HPDE6-E6E7 (cell line): ENCODE data around the gene ALKAL2.

Experiments
- DNase-seq: peaks from one replicate; pipeline ENCODE4 v3.0.0; 2011; ENCODE audit warnings: missing footprints; ENCODE audit errors: extremely low spot score

The ALKAL2 gene

DNA sequence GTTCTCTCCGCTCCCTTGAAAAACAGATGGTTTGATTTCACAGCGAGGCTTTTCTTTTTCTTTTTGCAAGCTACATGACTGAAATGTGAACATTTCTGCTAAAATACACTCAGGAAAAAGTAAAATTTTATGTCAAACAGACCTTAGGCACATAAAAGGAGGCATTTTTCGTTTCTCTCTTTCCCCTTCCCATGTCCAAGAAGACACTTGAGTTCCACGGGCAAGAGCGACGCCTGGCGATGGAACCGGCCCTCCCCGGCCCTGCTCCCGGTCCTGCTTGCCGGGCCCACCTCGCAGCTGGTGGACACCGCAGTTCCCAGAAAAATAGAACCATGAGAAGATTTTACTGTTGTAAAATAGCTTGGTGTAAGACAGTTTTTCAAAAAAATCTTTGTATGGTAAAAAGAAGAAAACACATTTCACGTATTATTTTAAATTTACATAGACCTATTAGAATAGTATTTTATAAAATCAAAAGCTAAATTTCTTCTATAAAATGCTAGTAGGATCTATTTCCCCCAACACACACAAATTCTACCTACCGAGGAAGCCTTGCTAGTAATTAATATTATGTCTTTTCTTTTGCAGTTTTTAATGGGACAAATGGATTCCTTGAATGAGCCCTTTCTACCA lies 2.3 kb upstream of the ALKAL2 start:
- DNase-seq: peak; percentile 50

DNA sequence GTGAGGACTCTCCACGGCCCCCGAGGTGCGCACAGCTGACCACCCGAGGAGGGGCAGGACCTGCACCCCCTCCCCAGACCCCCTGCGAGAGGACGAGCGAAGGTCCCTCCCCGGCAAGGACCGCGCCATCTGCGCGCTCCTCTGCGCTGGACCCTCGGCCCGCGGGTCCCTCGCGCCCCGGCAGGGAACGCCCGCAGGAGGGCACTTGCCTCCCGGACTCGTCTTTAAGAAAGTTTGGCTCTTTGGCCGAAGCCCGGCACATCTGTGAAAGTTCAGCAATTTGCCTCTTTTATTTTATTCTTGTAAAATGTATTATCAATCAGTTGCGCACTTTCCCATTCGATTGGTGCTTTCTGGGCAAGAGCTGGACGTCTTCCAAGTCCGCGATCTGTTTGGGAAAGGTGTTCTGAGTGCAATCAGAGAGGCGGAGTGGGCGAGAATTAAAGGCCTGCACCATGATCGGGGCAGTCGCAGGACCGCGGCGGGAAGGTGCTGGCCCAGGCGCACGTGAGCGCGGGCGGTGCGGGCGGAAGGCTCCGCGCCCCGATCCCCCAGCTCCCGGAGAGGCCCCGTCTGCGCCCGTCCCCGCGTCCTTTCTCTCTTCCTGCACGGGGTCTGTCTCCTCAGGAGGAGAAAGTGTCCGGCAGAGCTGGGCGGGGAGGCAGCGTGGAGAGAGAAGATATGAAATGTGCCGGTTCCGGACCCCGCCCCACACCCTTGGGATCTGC lies 1.6 kb upstream of the ALKAL2 start:
- no peak for DNase-seq

DNA sequence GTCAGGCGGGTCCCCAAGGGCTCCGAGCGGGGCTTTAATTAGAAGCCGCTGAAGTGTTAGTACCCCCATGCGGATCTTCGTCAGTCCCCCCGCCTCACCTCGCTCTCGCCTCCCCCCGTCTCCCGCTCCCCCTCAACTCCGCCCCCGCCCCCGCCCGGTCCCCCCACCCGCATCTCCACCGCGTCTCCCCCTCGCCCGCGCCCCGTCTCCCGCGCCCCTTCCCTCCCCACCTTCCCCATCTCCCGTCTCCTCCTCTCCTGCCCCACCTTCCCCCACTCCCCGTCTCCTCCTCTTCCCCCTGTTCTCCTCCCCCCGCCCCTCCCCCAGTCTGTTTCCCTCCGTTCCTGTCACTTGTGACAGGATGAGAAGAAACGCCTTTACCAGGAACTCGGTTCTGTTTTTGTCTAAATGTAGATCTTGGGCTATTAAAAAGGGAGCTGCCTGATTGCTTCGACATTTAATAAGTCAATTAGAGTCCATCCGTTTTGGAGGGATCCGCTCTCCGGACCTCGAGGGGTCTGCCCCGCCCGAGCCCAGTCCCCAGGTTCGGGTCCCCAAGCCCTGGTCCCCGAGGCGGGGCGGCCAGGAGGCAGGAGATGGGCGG lies 969 bp upstream of the ALKAL2 start:
- no peak for DNase-seq

DNA sequence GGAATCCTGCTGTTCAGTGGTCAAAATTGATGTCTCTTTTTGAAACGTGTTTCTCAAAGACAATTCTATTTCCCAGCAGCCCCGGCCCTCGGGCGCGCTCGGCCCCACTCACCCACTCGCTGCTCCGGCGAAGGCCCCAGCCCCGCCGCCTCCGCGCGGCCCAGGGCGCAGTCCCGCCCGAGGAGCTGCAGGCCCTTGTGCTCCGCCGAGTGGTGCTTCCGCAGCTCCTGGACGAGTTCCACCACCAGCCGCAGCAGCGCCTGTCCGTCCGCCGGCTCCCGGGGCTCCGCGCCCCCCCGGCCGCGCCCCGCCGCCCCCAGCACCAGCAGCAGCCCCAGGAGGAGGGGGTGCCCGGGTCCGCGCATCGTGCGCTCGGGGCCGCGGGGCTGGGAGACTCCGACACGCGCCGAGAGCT lies 413 bp downstream of the ALKAL2 start:
- DNase-seq: no peak

DNA sequence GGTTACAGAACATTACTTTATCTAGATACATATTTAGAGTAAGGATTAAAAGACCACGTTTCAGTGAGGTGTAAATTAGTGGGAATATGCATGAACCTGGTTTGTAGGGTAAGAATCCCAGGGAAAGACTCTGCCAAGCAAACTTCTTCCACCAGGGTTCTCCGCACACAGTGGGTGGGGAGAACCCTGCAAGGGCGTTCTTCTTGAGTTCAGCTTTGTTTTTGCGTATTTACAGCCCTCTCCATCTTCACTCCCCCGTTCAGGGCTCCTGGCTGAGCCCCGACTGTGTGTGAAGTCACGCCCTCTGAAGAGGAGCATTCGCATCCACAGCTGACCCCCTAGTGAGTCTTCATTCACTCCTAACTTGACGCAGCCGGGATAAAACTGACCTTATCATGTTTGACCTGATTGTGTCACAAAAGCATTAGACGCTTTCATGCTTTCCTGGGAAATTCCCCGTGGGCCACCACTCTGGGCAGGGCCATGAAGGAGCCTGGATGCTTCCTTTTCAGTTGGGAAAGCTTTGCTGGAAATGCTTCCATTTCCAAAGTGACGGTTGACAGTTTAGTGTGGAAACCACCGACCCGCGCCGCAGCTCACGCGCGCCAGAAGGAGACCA lies 1.0 kb downstream of the ALKAL2 start:
- no peak for DNase-seq

DNA sequence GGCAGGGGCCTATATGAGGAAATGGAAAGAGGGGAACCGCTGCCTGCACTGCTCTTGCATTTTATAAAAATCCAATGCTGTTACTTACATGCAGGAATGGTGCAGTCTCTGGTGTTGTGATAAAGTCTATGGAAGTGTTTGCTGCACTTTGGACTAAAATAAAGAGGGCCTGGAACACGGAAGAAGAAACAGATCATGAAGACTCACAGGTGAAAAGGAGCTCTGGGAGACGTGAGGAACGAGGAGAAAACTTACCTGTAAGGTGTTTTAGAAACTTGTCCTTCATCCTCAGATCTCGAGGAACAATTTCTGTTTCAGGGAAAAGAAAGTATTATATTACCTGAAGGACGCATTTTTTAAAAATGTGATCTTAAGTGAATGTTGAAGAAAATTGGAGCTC lies 1.9 kb downstream of the ALKAL2 start:
- no peak for DNase-seq

DNA sequence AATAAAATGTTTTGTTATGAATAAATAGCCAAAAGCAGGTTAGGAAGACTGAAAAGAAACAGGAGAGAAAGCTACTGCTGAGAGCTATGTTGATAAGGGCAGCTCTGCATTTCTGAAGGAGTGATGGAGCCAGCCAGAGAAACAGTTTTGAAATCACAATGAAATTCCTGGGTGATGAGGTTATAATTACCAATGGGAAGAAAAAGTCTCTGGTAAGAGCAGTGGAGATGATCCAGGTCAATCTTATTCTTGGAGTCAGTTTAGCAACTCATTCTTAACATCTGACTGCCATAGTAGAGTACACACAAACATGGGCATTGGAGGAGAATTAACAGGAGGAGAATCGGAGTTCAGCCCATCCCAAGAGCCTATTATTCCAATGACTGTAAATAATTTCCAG lies 2.4 kb downstream of the ALKAL2 start:
- no peak for DNase-seq

DNA sequence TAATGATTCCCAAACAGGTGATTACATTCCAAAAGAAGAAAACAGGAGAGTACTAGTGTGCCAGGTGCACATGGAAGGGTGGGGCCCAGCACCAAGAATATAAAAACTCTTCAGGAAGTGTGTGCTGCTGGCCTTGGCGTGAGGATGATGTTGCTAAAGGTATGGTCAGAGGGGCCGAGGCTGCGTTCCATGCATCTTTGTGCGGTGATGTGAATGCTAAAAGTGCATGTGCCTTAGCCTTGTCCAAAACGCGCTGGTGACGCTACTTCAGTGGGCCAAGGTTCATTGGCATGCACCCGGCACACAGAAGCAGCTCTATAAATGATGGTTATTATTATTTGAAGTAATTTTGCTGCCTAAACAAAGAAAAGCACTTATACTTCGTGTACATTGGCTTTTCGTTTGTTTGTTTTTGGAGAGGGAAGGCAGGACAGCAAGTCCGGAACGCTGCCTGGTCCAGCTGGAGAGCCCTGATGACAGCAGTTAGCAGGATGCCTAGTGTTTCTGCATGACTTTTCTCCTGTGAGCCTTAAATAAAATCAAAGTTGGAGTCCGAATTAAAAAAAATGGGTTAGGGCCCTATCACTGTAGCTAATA lies 2.9 kb downstream of the ALKAL2 start:
- DNase-seq: no peak

DNA sequence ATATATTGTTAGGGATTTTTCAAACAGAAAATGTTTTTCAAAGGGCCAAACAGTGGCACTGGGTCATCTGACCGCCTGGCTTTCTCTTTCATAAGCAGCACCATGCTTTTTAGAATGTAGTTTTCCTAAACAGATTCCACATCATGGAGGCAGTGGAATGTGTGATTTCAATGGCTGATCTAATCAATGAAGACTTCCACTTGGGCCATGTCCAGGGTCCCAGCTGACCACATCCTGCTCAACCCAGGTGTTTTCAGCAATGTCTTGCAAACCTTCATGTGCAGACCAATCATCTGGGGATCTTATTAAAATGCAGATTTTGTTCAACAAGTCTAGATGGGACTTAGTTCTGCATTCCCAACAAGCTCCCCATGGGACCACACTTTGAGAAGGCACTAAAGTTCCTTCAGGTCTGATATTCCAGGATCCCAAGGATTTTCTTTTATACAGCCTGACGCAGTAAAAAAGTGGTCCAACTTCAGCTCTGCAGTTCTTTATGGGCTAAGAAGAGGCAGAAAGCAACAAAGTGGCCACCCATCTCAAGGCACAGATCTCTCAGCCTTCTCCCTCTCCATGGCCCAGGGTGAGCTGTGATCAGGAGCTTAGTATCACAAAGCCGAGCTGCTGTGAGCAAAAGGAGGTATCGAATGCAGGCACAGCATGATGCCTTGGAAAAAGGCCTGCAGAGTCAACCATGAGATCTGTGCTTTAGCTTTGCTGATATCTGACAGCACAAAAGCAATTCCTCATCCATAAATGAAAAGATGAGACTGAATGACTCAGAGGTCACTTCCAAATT lies 3.7 kb downstream of the ALKAL2 start:
- no peak for DNase-seq

DNA sequence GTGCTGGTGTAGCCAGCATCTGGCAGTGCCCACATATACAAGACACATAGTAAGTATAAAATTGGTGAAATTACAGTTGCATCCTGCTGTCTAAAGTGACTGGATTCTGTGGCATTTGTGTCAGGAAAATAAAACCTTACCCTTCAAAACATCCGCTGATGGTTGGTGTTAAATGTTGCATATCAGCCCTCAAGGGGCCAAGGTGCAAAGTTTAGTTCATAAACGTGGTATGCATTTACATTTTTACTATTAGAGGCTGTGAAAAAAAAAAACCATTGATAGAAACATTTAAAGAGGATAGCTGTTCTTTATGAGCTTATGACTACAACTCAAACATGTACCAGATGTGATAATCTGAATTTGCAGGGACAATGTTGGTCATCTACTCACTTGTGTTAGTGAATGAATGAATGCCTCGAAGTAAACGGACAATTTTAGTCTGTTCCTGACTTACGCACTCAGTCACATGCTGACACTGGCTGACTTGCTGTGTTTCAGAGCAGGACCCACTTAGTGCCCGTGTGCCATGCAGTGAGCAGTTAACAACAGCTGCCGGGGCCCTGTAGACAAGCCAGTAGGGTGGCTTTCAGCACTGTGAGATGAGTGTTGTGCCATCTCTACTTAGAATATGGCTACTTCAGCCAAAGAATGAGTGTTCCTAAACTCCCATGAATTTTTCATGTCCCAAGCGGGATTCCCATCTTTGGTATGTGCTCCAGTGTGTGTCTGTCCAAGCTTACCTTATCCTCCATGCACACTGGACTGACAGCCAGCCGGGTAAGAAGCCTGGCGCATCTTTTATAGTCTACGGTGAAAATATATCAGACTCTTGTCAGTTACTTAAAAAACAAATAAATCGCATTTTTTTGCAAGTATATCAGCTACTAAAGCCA lies 5.3 kb downstream of the ALKAL2 start:
- no peak for DNase-seq

DNA sequence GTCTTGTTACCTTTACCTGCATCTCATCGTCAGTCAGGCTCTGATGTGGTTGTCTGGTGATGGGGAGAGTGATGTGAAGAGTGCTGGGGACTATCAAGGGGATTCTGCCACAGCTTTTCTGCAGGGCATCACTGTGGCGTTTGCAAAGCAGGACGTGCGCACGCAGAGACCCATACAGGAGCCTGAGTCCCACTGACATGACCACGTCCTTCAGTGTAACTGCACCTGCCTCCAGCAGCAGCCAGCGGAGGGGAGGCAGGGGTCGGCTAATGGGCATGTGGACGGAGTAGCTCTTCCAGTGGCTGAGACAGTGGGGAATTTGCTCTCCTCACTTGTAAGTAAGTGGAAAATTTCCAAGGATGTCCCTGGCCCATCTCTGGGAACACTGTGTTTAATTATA lies 6.5 kb downstream of the ALKAL2 start:
- DNase-seq: no peak

DNA sequence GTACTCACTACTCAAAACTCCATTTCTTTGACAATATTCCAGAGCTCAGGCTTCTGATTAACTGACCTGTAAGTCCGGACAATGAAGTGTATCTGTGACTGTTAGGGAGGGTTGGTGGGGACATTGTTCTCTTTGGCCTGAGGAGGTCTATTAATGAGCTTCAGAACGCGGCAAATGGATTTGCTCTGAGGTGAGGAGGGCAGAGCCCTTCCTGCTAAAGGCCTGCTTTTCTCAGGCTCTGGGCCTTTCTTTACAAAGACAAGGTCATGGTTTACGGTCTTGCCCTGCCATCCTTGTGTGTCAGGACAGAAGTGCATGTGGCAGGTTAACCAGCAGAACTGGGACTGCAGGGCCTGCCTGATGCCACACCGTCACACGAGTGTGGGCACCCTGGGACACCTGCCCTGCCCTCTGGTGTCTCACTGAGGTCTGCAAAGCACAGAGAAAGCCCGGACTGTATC lies 7.2 kb downstream of the ALKAL2 start:
- no peak for DNase-seq

DNA sequence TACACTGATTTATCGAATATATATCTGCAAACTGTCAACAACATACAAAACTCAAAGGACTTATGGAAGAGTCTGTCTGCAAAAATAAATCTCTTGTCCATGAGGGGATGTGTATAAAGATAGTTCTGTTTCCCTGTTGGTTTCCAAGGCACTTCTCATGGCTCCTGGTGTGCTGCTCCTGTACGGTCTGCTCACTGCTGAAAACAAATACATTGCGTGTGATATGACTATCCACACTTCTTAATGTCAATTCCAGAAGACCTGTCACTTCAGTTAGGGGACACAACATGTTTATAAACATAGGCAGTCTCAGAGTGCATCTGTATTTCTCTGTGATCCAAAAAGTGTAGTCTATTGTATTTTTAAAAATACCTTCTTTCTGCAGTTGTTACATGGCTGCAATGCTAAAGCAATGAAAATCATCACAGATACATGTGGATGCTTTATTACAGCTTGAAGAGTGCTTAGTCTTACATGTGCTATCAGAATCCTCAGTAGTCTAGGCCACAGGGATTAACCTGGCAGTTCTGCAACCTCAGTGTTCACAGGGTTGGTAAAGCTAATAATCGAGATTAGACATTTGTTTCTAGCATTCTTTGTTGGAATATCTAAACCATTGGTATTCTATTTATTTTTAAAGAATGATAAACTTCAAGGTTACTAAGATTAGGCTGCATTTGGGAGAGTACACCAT lies 7.8 kb downstream of the ALKAL2 start:
- DNase-seq: no peak

DNA sequence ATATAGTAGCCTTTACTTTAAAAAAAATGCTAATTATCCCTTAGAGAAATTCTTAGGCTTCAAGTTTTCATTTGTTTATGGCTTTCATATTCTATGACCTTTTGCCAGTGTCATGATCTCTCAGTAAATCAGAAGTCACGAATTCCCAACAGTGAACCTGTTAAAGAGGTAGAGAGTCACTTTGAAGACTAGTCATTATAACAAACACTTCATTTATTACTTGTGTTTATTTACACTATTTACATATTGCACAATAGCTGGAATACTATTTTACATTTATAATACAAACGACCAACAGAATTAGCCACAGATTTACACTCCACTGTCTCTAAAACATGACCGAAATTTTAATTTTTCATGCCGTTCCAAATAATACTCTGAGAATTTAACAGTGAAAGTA lies 8.5 kb downstream of the ALKAL2 start:
- no peak for DNase-seq

DNA sequence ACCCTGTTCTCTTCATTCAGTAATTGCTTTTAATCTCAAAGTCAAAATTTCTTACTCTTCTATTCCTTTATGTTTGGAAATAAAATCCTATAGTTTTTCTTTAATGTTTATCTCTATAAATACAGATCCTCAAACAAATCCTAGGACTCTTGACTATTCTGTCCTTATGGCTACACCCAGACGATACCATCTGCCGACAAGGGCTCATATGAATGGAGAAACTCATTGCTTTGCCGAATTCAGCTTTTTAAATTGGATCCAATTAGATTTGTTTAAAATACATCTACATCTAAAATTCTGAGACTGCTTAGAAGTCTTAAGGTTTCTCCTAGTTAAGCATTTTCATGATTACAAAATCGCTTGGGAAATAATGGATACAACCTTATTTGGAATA lies 9.0 kb downstream of the ALKAL2 start:
- no peak for DNase-seq

DNA sequence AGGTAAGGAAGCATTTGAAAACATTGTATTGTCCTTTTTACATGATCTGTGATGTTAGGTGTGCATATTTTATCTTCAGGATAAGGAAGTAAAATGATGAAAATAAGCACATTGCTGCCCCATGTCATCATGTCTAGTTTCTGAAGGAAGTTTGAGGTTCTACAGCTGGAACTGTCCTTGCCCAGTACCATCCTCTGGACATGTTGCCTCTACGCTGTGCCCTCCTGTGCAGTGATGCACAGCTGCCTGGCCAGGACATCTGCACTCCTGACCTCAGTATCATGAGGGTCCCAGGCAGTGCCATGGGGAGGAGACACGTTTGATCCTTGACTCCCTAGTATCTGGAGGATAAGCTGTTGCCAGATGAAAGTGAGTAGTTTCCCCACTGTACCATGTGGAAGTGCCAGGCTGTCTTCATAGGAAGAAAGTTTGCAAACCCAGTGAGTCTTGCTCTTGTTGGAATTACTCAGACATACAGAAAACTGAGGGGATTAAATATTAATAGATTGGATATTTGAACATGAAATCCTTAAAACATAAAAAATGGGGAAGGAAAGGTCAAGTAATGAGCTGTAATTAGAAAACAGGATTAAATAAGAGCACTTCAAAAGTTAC lies 9.5 kb downstream of the ALKAL2 start:
- no peak for DNase-seq

DNA sequence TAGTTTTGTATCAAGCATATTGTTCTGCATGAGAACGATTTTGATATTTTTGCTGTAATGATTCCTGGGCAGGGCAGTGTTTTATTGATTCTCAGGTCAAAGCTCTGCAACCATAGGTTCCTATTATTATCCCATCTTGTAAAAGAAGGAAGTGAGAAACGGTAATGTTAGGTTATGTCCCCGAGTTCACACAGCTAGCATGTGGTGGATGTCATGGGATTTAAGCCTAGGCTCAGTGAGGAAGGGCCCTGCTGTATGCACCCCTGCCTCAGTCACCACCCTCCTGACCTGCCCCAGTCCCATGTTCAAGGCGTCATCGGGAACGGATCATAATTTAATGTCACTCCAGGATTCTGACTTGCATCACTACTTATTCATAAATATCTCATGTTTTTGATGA lies 12.4 kb downstream of the ALKAL2 start:
- DNase-seq: no peak

DNA sequence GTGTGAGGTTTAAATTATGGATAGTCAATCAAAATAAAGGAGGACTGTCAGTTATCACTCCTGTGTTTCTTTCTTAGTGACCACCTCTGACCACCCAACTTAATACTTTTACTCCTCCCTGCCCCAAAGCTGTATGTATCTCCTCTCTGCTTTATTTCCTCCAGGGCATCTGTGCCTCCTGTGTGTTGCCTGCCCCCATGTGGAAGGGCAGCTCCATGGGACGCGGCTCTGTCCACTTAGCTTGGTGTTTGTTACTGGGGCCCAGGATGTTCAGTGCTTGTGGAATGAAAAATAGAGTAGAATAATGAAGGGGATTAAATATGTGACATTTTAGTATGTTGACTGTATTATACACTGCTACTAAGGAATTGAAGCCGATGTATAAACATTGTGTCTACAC lies 13.4 kb downstream of the ALKAL2 start:
- DNase-seq: no peak

DNA sequence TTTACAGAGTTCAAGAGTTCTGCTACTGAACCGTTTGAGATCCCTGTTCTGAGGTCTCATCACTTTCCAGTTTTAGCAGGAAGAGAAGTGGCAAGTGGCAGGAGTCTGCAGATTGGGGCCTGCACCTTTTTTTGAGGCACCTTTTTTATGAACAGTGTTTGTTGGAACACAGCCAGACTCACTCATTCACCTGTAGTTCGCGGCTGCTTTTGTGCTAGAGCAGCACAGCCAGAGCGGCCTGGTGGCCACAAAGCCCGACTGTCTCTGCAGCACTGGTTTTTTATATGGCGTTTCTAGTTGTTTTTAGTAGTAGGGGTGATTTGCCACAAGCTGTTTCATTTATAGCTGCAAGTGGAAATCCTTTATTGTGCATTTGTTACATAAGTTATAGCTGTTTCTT lies 14.6 kb downstream of the ALKAL2 start:
- no peak for DNase-seq

DNA sequence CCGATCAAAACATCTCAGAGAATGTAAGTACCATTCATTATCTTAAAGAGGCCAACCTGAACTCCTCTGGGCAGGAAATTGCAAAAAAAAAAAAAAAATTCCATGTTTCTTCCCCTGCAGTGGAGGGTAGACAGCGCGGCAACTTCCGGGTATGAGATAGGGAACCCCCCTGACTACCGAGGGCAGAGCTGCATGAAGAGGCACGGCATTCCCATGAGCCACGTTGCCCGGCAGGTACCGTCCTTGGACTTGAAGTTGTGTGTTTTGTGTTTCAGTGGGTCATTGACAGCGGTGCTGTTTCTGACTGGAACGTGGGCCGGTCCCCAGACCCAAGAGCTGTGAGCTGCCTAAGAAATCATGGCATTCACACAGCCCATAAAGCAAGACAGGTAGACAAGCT lies 16.0 kb downstream of the ALKAL2 start:
- no peak for DNase-seq
